ENCODE results near the gene ARL16.

Gene ARL16

GRCh38 chr17:81696218-81696941 lies 12.8 kb upstream of the ARL16 start:
- TF ChIP-seq ZFX (IDR thresholded peaks at IDR 0.05; ENCODE audit: borderline replicate concordance) = no peak
- TF ChIP-seq, protein P1, sequence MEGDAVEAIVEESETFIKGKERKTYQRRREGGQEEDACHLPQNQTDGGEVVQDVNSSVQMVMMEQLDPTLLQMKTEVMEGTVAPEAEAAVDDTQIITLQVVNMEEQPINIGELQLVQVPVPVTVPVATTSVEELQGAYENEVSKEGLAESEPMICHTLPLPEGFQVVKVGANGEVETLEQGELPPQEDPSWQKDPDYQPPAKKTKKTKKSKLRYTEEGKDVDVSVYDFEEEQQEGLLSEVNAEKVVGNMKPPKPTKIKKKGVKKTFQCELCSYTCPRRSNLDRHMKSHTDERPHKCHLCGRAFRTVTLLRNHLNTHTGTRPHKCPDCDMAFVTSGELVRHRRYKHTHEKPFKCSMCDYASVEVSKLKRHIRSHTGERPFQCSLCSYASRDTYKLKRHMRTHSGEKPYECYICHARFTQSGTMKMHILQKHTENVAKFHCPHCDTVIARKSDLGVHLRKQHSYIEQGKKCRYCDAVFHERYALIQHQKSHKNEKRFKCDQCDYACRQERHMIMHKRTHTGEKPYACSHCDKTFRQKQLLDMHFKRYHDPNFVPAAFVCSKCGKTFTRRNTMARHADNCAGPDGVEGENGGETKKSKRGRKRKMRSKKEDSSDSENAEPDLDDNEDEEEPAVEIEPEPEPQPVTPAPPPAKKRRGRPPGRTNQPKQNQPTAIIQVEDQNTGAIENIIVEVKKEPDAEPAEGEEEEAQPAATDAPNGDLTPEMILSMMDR (IDR thresholded peaks at IDR 0.05) = no peak
- no peak overlapping the region for H3K27ac ChIP-seq

- TF ChIP-seq, protein P1 (IDR thresholded peaks at IDR 0.05) = no peak
- TF ChIP-seq ZFX (IDR thresholded peaks at IDR 0.05; ENCODE audit: borderline replicate concordance) = no peak
- H3K27ac ChIP-seq = no peak overlapping the region
Observed at GRCh38 chr17:81695801-81696200, 12.2 kb upstream of the ARL16 start.

- TF ChIP-seq ZFX (IDR thresholded peaks at IDR 0.05; ENCODE audit: borderline replicate concordance) = no peak
- TF ChIP-seq, protein P1 (IDR thresholded peaks at IDR 0.05) = no peak
- no peak overlapping the region for H3K27ac ChIP-seq
Observed at GRCh38 chr17:81695211-81695610, 11.6 kb upstream of the ARL16 start.

GRCh38 chr17:81694810-81695209 lies 11.2 kb upstream of the ARL16 start:
- H3K27ac ChIP-seq = no peak overlapping the region
- TF ChIP-seq, protein P1 (IDR thresholded peaks at IDR 0.05) = no peak
- TF ChIP-seq ZFX (IDR thresholded peaks at IDR 0.05; ENCODE audit: borderline replicate concordance) = no peak

DNA sequence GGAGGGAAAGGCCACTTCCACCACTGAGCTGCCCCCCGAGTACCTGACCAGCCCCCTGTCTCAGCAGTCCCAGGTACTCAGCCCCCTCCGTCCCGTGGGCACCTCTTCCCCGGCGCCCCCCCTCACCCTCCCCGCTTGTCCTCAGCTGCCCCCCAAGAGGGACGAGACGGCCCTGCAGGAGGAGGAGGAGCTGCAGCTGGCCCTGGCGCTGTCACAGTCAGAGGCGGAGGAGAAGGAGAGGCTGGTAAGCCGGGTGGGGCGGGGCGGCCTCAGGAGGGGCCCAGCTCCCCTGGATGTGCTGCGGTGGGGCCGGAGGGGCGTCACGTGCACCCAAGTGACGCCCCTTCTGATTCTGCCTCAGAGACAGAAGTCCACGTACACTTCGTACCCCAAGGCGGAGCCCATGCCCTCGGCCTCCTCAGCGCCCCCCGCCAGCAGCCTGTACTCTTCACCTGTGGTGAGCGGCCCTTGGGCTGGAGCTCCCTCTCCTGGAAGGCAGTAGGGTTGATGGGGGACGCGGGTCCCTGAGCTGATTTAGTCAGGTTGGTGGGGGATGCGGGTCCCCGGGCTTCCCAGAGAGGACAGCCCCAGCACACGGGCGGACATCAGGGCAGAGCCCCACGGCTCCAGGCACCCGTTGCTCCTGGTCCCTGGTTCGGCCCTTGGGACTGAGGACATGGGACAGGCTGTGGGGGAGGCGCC lies 10.1 kb upstream of the ARL16 start:
- no peak overlapping the region for H3K27ac ChIP-seq
- TF ChIP-seq ZFX (IDR thresholded peaks at IDR 0.05; ENCODE audit: borderline replicate concordance) = no peak
- TF ChIP-seq, protein P1 (IDR thresholded peaks at IDR 0.05) = peak; percentile 17

- TF ChIP-seq, protein P1 (IDR thresholded peaks at IDR 0.05) = no peak
- no peak for TF ChIP-seq ZFX (IDR thresholded peaks at IDR 0.05; ENCODE audit: borderline replicate concordance)
- no peak overlapping the region for H3K27ac ChIP-seq
Observed at GRCh38 chr17:81691608-81692007, 8.0 kb upstream of the ARL16 start.

DNA sequence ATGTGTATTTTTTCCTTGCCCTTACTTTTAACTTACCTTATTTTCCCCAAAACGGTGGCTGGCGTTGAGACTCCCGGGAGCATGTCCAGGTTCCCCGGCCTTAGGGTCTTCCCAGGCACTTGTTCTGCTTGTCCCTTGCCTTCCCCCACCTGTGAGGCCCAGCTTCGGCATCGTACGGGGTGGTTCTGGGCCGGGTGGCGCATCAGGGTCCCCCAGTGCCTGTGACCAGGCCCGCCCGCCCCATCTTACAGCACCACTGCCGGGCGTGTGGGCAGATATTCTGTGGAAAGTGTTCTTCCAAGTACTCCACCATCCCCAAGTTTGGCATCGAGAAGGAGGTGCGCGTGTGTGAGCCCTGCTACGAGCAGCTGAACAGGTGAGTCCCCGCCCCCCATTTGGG lies 7.6 kb upstream of the ARL16 start:
- TF ChIP-seq, protein P1 (IDR thresholded peaks at IDR 0.05) = no peak
- TF ChIP-seq ZFX (IDR thresholded peaks at IDR 0.05; ENCODE audit: borderline replicate concordance) = no peak
- no peak overlapping the region for H3K27ac ChIP-seq

Measured in 22Rv1 (cell line).